NT2/D1 (cell line): Measurements from ENCODE around the gene AURKA.

Experiments used
- DNase-seq: peaks from one replicate; pipeline ENCODE4 v3.0.0-alpha.2; 2011; ENCODE audit warnings: low read depth, low spot score
- H3K27me3 ChIP-seq: 2 replicates; pipeline ENCODE4 v1.6.0; 2011; ENCODE audit warnings: mild to moderate bottlenecking; ENCODE audit not compliant: insufficient read length, insufficient read depth
- H3K36me3 ChIP-seq: 2 replicates; pipeline ENCODE4 v1.6.1; 2011; ENCODE audit warnings: mild to moderate bottlenecking, low read length, mixed read lengths; ENCODE audit not compliant: insufficient read depth, insufficient read length
- H3K4me1 ChIP-seq: 2 replicates; pipeline ENCODE4 v1.5.1; 2011; ENCODE audit not compliant: insufficient read depth, insufficient read length
- H3K4me3 ChIP-seq: 2 replicates; pipeline ENCODE4 v1.5.1; 2011; ENCODE audit warnings: low read depth; ENCODE audit not compliant: insufficient read length
- H3K9ac ChIP-seq: 2 replicates; pipeline ENCODE4 v1.6.0; 2011; ENCODE audit warnings: low read depth; ENCODE audit not compliant: insufficient read length
- H3K9me3 ChIP-seq: 2 replicates; pipeline ENCODE4 v1.5.1; 2011; ENCODE audit warnings: mild to moderate bottlenecking, low read length; ENCODE audit not compliant: insufficient read depth
- SUZ12 ChIP-seq: IDR thresholded peaks from 2 replicates; pipeline ENCODE4 v1.6.1; 2011; ENCODE audit not compliant: insufficient read length, insufficient read depth; ENCODE audit errors: extremely low read depth
- YY1 ChIP-seq: IDR thresholded peaks from 2 replicates; pipeline ENCODE4 v1.6.1; 2011; ENCODE audit not compliant: insufficient read length, insufficient read depth
- ZNF274 ChIP-seq: IDR thresholded peaks from 2 replicates; pipeline ENCODE4 v1.6.1; 2011; ENCODE audit warnings: mild to moderate bottlenecking, low read depth, low read length

The AURKA gene

DNA sequence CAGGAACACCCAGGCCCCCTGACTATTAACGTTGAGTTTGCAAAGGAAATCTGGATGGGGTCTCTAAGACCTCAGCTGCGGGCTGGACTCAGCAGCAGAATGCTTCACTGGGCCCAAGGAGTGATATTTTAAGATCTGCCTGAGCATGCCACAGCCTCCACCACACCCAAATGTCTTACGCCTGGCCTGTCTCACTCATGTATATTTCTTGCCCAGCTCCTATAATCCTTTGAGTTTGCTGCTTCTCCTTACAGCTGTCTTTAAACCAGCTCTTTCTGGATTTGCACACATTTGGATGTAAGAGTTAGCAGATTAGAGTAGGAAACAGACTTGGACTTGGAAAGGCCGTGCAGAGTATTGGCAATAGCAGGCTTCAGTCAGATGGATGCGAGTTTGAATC, 36.4 kb upstream of the AURKA start:
- H3K9ac ChIP-seq = no peak overlapping the region
- TF ChIP-seq SUZ12 = no peak
- no peak for TF ChIP-seq ZNF274
- TF ChIP-seq YY1 = no peak
- H3K4me3 ChIP-seq = no peak overlapping the region
- H3K9me3 ChIP-seq = no peaks in the 10 kb centered on the region
- H3K36me3 ChIP-seq = no peaks in the 10 kb centered on the region
- H3K4me1 ChIP-seq = peaks cover 3% of the 10 kb centered on the region
- no peaks in the 10 kb centered on the region for H3K27me3 ChIP-seq
- DNase-seq = no peak

DNA sequence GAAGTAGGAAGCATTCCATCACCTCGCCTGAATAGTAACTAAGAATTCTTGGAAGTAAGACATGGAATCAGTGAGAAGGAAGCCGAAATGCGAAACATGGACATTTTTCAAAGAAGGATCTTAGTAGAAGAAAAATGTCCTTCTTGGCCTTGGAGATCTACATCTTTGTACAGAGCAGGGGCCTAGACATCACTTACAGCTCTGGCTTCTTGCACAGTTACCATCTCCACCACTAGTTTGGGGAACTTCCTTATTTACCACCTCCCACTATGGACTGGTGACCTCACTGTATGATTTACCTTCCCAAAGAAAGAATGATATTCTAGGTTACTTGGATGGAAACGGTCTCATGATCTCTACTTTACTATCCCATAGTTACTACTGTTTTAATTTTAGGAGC, 35.8 kb upstream of the AURKA start:
- H3K9ac ChIP-seq = no peak overlapping the region
- no peaks in the 10 kb centered on the region for H3K9me3 ChIP-seq
- no peak overlapping the region for H3K4me3 ChIP-seq
- H3K36me3 ChIP-seq = no peaks in the 10 kb centered on the region
- H3K4me1 ChIP-seq = peaks cover 3% of the 10 kb centered on the region
- no peak for DNase-seq
- no peaks in the 10 kb centered on the region for H3K27me3 ChIP-seq
- TF ChIP-seq ZNF274 (no peak), SUZ12 (no peak), YY1 (no peak)

DNA sequence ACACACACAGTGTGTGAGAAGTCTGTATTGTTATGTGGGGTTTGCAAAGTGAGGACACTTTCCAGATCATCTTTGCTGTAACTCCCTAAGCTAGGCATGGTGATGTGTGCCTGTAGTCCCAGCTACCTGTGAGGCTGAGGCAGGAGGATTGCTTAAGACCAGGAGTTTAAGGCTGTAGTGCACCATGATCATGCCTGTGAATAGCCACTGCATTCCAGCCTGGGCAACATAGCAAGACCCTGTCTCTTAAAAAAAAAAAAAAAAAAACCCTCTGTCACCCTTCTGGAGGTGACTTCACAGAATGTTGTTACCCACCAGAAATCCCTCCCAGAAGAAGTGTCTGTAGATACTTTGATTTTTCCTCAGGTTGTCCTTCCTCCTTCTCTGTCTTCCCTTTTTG, 34.9 kb upstream of the AURKA start:
- Histone ChIP-seq H3K4me3 (no peak overlapping the region), H3K36me3 (no peaks in the 10 kb centered on the region), H3K9ac (no peak overlapping the region), H3K27me3 (no peaks in the 10 kb centered on the region), H3K9me3 (no peaks in the 10 kb centered on the region), H3K4me1 (peaks cover 3% of the 10 kb centered on the region)
- TF ChIP-seq YY1 (no peak), ZNF274 (no peak), SUZ12 (no peak)
- DNase-seq = no peak

DNA sequence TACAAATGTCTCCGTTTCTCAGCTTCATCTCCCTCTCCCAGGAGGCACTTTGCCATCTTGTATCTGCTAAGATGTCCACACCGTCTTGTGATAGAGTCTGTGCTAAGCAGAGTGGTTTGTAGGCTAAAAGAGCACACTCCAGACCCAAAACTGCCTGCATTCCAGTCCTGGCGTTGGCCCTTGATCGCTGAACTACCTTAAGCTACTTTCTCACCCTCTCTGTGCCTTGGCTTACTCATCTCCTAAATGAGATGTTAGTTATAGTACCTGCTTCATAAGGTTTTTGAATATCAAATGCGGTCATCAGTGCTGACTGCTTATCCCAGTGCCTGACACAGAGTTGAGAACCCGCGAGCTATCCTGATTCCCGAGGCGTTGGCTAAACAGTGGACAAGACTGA, 34.0 kb upstream of the AURKA start:
- no peak overlapping the region for H3K9ac ChIP-seq
- peaks cover 3% of the 10 kb centered on the region for H3K4me1 ChIP-seq
- no peak for DNase-seq
- TF ChIP-seq YY1 = no peak
- no peak for TF ChIP-seq SUZ12
- TF ChIP-seq ZNF274 = no peak
- no peaks in the 10 kb centered on the region for H3K9me3 ChIP-seq
- H3K36me3 ChIP-seq = no peaks in the 10 kb centered on the region
- no peak overlapping the region for H3K4me3 ChIP-seq
- H3K27me3 ChIP-seq = no peaks in the 10 kb centered on the region

DNA sequence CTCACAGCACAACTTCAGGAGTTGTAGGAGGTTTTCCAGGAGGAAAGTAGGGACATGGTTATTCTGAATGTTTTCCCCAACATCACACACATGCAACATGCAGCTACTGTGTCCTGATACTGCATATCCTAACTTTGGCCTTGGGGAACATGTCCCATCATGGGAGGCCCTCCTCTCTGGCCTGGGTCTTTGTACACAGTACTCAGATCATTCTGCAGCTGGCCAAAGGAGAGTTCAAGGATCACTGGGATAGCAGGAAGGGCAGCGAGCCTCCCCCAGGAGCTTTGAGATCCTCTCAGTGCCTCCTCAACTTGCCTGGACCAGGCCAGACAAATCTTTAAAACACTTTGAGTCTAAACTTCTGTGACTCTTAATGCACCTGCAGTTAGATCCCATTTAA, 32.9 kb upstream of the AURKA start:
- DNase-seq = no peak
- H3K36me3 ChIP-seq = no peaks in the 10 kb centered on the region
- H3K9ac ChIP-seq = no peak overlapping the region
- no peaks in the 10 kb centered on the region for H3K9me3 ChIP-seq
- no peak for TF ChIP-seq SUZ12
- TF ChIP-seq YY1 = no peak
- TF ChIP-seq ZNF274 = no peak
- H3K4me3 ChIP-seq = no peak overlapping the region
- no peaks in the 10 kb centered on the region for H3K27me3 ChIP-seq
- peaks cover 3% of the 10 kb centered on the region for H3K4me1 ChIP-seq

DNA sequence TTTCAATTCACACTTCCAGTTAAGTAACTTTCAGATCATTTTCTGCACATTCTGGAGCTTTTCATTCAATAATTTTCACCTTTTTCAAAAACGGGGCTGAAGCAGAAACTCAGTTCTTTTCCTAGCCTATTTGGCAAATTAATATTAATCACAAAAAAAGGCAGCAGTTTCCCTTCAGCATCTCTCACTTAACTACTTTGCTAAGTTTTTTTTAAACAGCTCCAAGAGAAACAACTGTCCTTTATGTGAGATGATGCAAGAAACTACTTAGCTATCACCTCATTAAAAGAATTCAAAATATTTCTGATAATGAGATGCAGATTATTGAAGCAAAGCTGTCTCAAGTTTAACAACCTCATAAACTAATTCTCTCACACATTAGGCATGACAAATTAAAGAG, 31.9 kb upstream of the AURKA start:
- H3K4me1 ChIP-seq = no peaks in the 10 kb centered on the region
- no peak overlapping the region for H3K9ac ChIP-seq
- no peaks in the 10 kb centered on the region for H3K9me3 ChIP-seq
- TF ChIP-seq ZNF274 = no peak
- no peak for TF ChIP-seq SUZ12
- TF ChIP-seq YY1 = no peak
- DNase-seq = no peak
- no peak overlapping the region for H3K4me3 ChIP-seq
- no peaks in the 10 kb centered on the region for H3K36me3 ChIP-seq
- H3K27me3 ChIP-seq = no peaks in the 10 kb centered on the region

DNA sequence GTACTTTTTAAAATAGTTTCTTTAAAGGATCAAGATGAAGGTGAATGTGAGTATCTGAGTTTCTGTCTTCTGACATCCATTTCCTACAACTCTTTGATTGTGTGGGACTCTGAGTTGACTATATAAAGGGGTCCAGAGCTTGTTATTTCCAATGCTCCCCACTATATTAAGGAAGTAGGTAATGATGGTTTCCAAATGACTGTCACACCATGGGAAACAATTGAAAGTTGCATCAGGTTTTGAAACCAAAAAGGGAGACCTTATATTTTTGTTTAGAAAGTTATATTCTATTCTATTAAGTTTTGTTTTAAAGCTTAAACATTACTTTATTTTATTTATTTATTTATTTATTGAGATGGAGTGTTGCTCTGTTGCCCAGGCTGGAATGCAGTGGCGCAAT, 31.2 kb upstream of the AURKA start:
- no peaks in the 10 kb centered on the region for H3K4me1 ChIP-seq
- H3K27me3 ChIP-seq = no peaks in the 10 kb centered on the region
- TF ChIP-seq SUZ12 = no peak
- TF ChIP-seq ZNF274 = no peak
- no peak for TF ChIP-seq YY1
- no peak overlapping the region for H3K4me3 ChIP-seq
- peaks cover 2% of the 10 kb centered on the region for H3K36me3 ChIP-seq
- H3K9me3 ChIP-seq = no peaks in the 10 kb centered on the region
- DNase-seq = no peak
- H3K9ac ChIP-seq = no peak overlapping the region

DNA sequence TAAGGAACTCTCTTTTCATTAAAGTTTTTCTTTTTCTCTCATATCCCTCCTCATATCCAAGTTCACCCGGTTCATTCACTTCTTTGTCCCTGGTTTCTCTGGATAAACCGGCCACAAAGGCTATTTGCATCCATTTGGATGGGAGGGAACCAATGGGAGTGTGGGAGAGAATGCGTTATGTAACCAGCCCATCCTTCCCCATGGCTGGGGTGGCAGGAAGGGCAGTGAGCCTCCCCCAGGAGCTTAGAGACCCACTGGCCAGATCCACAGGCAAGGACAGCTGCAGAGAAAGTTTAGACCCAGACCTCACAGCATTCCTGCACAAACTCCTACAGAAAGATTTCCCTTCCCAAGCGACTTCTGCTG, 30.8 kb upstream of the AURKA start:
- Histone ChIP-seq H3K9me3 (no peaks in the 10 kb centered on the region), H3K4me1 (no peaks in the 10 kb centered on the region), H3K4me3 (no peak overlapping the region), H3K27me3 (no peaks in the 10 kb centered on the region), H3K9ac (no peak overlapping the region), H3K36me3 (peaks cover 6% of the 10 kb centered on the region)
- TF ChIP-seq ZNF274 (no peak), SUZ12 (no peak), YY1 (no peak)
- no peak for DNase-seq
